IMR-90 (cell line): ENCODE measurements around the gene ARID4A. TPM values are rescaled to one million over a fixed set of nuclear protein-coding genes. Genes with fewer than 3 reads are reported as not detected.

Experiments
- ATAC-seq: fragments of 200-7000 bp; cut with Tn5 transposase; 2 replicates; pipeline ENCODE4 v1.9.1; 2020; ENCODE audit warnings: low read depth, mild to moderate bottlenecking, moderate library complexity
- BruUV-seq: library from RNA; stranded (reverse); fragments of 400-500 nt; replicated peaks from 2 replicates; lab custom pipeline; 2021; lab: Mats Ljungman, UMichigan
- CTCF ChIA-PET: fragments of 300-600 bp; formaldehyde crosslinking; extraction: SDS; loops from one replicate; lab custom pipeline; 2021; ENCODE audit warnings: antibody characterized with exemption; lab: Yijun Ruan, JAX
- POLR2A ChIA-PET: fragments of 300-600 bp; sonication (Branson Sonifier 250); formaldehyde crosslinking; loops from one replicate; lab custom pipeline; 2022; ENCODE audit warnings: antibody characterized with exemption; ENCODE audit not compliant: unreplicated experiment; lab: Charles Lee
- DNase-seq: peaks from one replicate; pipeline ENCODE4 v3.0.0; 2013
- H2AFZ ChIP-seq: replicated peaks from 2 replicates; pipeline ENCODE3; 2013; ENCODE audit warnings: low read length, mild to moderate bottlenecking; ENCODE audit not compliant: poor library complexity
- H2AK5ac ChIP-seq: 2 replicates; pipeline ENCODE4 v1.6.1; 2013; ENCODE audit warnings: low read depth, low read length, inconsistent platforms
- H2AK9ac ChIP-seq: replicated peaks from 2 replicates; pipeline ENCODE3; 2013; ENCODE audit warnings: mild to moderate bottlenecking, low read depth, low read length, moderate library complexity; ENCODE audit not compliant: poor library complexity
- H2BK120ac ChIP-seq: 2 replicates; pipeline ENCODE4 v1.6.1; 2013; ENCODE audit warnings: low read depth, low read length, inconsistent platforms
- H2BK15ac ChIP-seq: 3 replicates; pipeline ENCODE4 v1.6.1; 2013; ENCODE audit warnings: low read depth, low read length, inconsistent platforms
- H2BK20ac ChIP-seq: 2 replicates; pipeline ENCODE4 v1.6.1; 2013; ENCODE audit warnings: low read depth, mild to moderate bottlenecking, inconsistent platforms, low read length, moderate library complexity
- H2BK5ac ChIP-seq: 2 replicates; pipeline ENCODE4 v1.6.1; 2013; ENCODE audit warnings: mild to moderate bottlenecking, low read depth, low read length, inconsistent platforms; ENCODE audit not compliant: poor library complexity, severe bottlenecking
- H3K14ac ChIP-seq: replicated peaks from 2 replicates; pipeline ENCODE4 v1.6.1; 2013; ENCODE audit warnings: low read depth, low read length, inconsistent platforms
- H3K18ac ChIP-seq: 2 replicates; pipeline ENCODE4 v1.6.1; 2013; ENCODE audit warnings: low read depth, low read length, control low read depth
- H3K23ac ChIP-seq: 2 replicates; pipeline ENCODE4 v1.6.1; 2013; ENCODE audit warnings: low read depth, low read length, inconsistent platforms
- H3K27ac ChIP-seq: 2 replicates; pipeline ENCODE4 v1.5.1; 2013; ENCODE audit warnings: mild to moderate bottlenecking, control low read depth, low read length; ENCODE audit not compliant: insufficient read depth
- H3K27me3 ChIP-seq: 2 replicates; pipeline ENCODE4 v1.6.1; 2013; ENCODE audit warnings: low read length; ENCODE audit not compliant: control insufficient read depth, insufficient read depth
- H3K36me3 ChIP-seq: 2 replicates; pipeline ENCODE4 v1.6.1; 2013; ENCODE audit warnings: low read length, mixed read lengths; ENCODE audit not compliant: control insufficient read depth, insufficient read depth
- H3K4ac ChIP-seq: 2 replicates; pipeline ENCODE4 v1.6.1; 2013; ENCODE audit warnings: low read depth, low read length, inconsistent platforms
- H3K4me1 ChIP-seq: 2 replicates; pipeline ENCODE4 v1.6.1; 2013; ENCODE audit warnings: low read length, mixed read lengths; ENCODE audit not compliant: control insufficient read depth, insufficient read depth
- H3K4me2 ChIP-seq: 2 replicates; pipeline ENCODE4 v1.6.1; 2013; ENCODE audit warnings: low read depth, mild to moderate bottlenecking, control low read depth, low read length, moderate library complexity
- H3K4me3 ChIP-seq: 2 replicates; pipeline ENCODE4 v1.5.1; 2013; ENCODE audit warnings: low read depth, mild to moderate bottlenecking, control low read depth, low read length, moderate library complexity; ENCODE audit not compliant: insufficient read depth
- H3K56ac ChIP-seq: 2 replicates; pipeline ENCODE4 v1.6.1; 2013; ENCODE audit warnings: low read length, inconsistent platforms; ENCODE audit not compliant: insufficient read depth; ENCODE audit errors: extremely low read depth
- H3K79me1 ChIP-seq, 2 experiments: 2 replicates each; pipeline ENCODE4 v1.6.1; 2013; ENCODE audit warnings: low read length in 2 of 2, inconsistent platforms in 1 of 2, low read depth in 1 of 2
- H3K9ac ChIP-seq: 2 replicates; pipeline ENCODE4 v1.6.1; 2013; ENCODE audit warnings: low read depth, low read length, control low read depth
- H3K9me1 ChIP-seq: 2 replicates; pipeline ENCODE4 v1.6.1; 2013; ENCODE audit warnings: low read length, inconsistent platforms; ENCODE audit not compliant: insufficient read depth
- H3K9me3 ChIP-seq: 2 replicates; pipeline ENCODE4 v1.6.1; 2013; ENCODE audit warnings: low read length; ENCODE audit not compliant: control insufficient read depth, insufficient read depth
- H4K20me1 ChIP-seq: 2 replicates; pipeline ENCODE4 v1.6.1; 2013; ENCODE audit warnings: low read length, inconsistent platforms; ENCODE audit not compliant: insufficient read depth
- H4K5ac ChIP-seq: 2 replicates; pipeline ENCODE4 v1.6.1; 2013; ENCODE audit warnings: mild to moderate bottlenecking, low read depth, low read length, control low read depth
- H4K8ac ChIP-seq, 2 experiments: 2 replicates each; pipeline ENCODE4 v1.6.1; 2013; ENCODE audit warnings: low read depth in 2 of 2, low read length in 2 of 2, control low read depth in 1 of 2, inconsistent platforms in 1 of 2
- H4K91ac ChIP-seq: 2 replicates; pipeline ENCODE4 v1.6.1; 2013; ENCODE audit warnings: low read depth, low read length, inconsistent platforms; ENCODE audit not compliant: insufficient read depth
- BHLHE40 ChIP-seq: fragments of 150-350 bp; IDR thresholded peaks from 2 replicates; pipeline ENCODE4 v1.6.1; 2016; ENCODE audit warnings: mild to moderate bottlenecking, low read depth, low read length
- CHD1 ChIP-seq: IDR thresholded peaks from 2 replicates; pipeline ENCODE4 v1.6.1; 2012; ENCODE audit warnings: low read depth, low read length, improper control_type of control experiment
- FOS ChIP-seq: fragments of 150-350 bp; IDR thresholded peaks from 2 replicates; pipeline ENCODE4 v1.6.1; 2016; ENCODE audit warnings: low read depth, low read length
- MAFK ChIP-seq: IDR thresholded peaks from 2 replicates; pipeline ENCODE4 v1.6.1; 2012; ENCODE audit warnings: low read depth, low read length, improper control_type of control experiment
- MAZ ChIP-seq: IDR thresholded peaks from 2 replicates; pipeline ENCODE4 v1.6.1; 2012; ENCODE audit warnings: low read depth, mild to moderate bottlenecking, low read length, improper control_type of control experiment, moderate library complexity, borderline replicate concordance
- MXI1 ChIP-seq: IDR thresholded peaks from 2 replicates; pipeline ENCODE4 v1.6.1; 2012; ENCODE audit warnings: low read depth, mild to moderate bottlenecking, low read length, moderate library complexity, borderline replicate concordance
- NFE2L2 ChIP-seq: fragments of 150-350 bp; IDR thresholded peaks from 2 replicates; pipeline ENCODE4 v1.6.1; 2016; ENCODE audit warnings: low read depth, mild to moderate bottlenecking, low read length
- POLR2A ChIP-seq: IDR thresholded peaks from 2 replicates; pipeline ENCODE4 v1.6.1; 2012; ENCODE audit warnings: mild to moderate bottlenecking, low read depth, low read length
- RAD21 ChIP-seq: IDR thresholded peaks from 2 replicates; pipeline ENCODE4 v1.6.1; 2012; ENCODE audit warnings: low read length, improper control_type of control experiment
- RCOR1 ChIP-seq: IDR thresholded peaks from 2 replicates; pipeline ENCODE4 v1.6.1; 2012; ENCODE audit warnings: mild to moderate bottlenecking, low read length, improper control_type of control experiment; ENCODE audit not compliant: insufficient replicate concordance
- RFX5 ChIP-seq: IDR thresholded peaks from 2 replicates; pipeline ENCODE4 v1.8.0; 2012; ENCODE audit warnings: low read depth, mild to moderate bottlenecking, low read length, moderate library complexity
- SMC3 ChIP-seq: fragments of 150-350 bp; IDR thresholded peaks from 2 replicates; pipeline ENCODE4 v1.6.1; 2016; ENCODE audit warnings: low read depth, mild to moderate bottlenecking, antibody characterized with exemption, low read length, moderate library complexity
- WGBS, 2 experiments: methylation state at CpG; one replicate each; pipeline versions ENCODE4 v1.1.5 to v1.1.7; 2013; ENCODE audit warnings: missing lambda C conversion rate in 2 of 2; ENCODE audit not compliant: insufficient read length in 1 of 2; ENCODE audit errors: extremely low coverage in 2 of 2; 5-methylcytosine and 5-hydroxymethylcytosine counted together
- dilution Hi-C: fragments of 300-500 bp; cut with HindIII; formaldehyde crosslinking; loops from one replicate; pipeline ENCODE4 v1.14.3; 2018; ENCODE audit warnings: low sequenced_read_pairs; ENCODE audit not compliant: unreplicated experiment
- in situ Hi-C: fragments of 300-500 bp; cut with MboI; formaldehyde crosslinking; loops from 3 replicates; pipeline ENCODE4 v1.14.3; 2019; ENCODE audit warnings: low sequenced_read_pairs, inconsistent platforms, mixed read lengths
- intact Hi-C: fragments of 100-400 bp; cut with micrococcal nuclease; formaldehyde crosslinking; loops from 2 replicates; pipeline ENCODE4 v1.10.0; 2022
- polyA plus RNA-seq, 3 experiments: library from polyadenylated mRNA; depleted of rRNA; stranded (reverse); fragments of >200 nt; gene quantifications; 2 replicates each; pipeline ENCODE4 v1.2.3, GENCODE V29; 2012; ENCODE audit warnings: low replicate concordance in 1 of 3
- total RNA-seq: library from RNA; depleted of rRNA; stranded (reverse); fragments of >200 nt; gene quantifications from 2 replicates; pipeline ENCODE4 v1.2.3, GENCODE V29; 2012
- TF ChIP-seq, protein P1 (sequence below): fragments of 150-350 bp; IDR thresholded peaks from 2 replicates; pipeline ENCODE4 v1.6.1; 2017; ENCODE audit warnings: mild to moderate bottlenecking, antibody characterized with exemption, low read length, low read depth
- TF ChIP-seq, protein P2 (sequence below): fragments of 150-350 bp; IDR thresholded peaks from 2 replicates; pipeline ENCODE4 v1.6.1; 2016; ENCODE audit warnings: low read depth, mild to moderate bottlenecking, low read length, moderate library complexity, borderline replicate concordance

Gene ARID4A
- total and polyA plus RNA-seq, 2 of the 4 experiments (the other 2 are of a cell fraction): 3.3 to 3.8 TPM

- Histone ChIP-seq H2BK20ac (no peak overlapping the region), H3K4me3 (no peak overlapping the region)
- dilution Hi-C loops: no loop called here
Measured at GRCh38 chr14:58341152-58341748, 42.9 kb downstream of the ARID4A start.

More at GRCh38 chr14:58341152-58341748, 42.9 kb downstream of the ARID4A start:
- Histone ChIP-seq H3K4me2 (no peak overlapping the region), H3K14ac (no peak overlapping the region), H3K36me3 (peaks cover 15% of the 10 kb centered on the region), H3K27ac (no peak overlapping the region), H3K4me1 (no peaks in the 10 kb centered on the region), H2AK5ac (no peak overlapping the region), H3K9ac (no peak overlapping the region), H2BK5ac (no peak overlapping the region), H2AK9ac (no peak overlapping the region), H3K9me1 (no peaks in the 10 kb centered on the region), H3K4ac (no peak overlapping the region), H3K9me3 (no peaks in the 10 kb centered on the region), H4K8ac (no peak overlapping the region), H4K5ac (no peak overlapping the region), H3K18ac (no peak overlapping the region), H3K23ac (no peak overlapping the region), H3K56ac (no peak overlapping the region), H2AFZ (no peak overlapping the region), H2BK120ac (no peak overlapping the region), H4K91ac (no peak overlapping the region), H2BK15ac (no peak overlapping the region), H3K79me1 (peaks cover 0 to 3% of the 10 kb centered on the region in 2 experiments; a peak in 3 of 4 replicates), H3K27me3 (no peaks in the 10 kb centered on the region), H4K20me1 (no peaks in the 10 kb centered on the region)
- intact Hi-C loops: no loop called here
- peak; percentile 42 for ATAC-seq
- CTCF ChIA-PET: no interaction called here
- BruUV-seq: no TSS peak
- DNase-seq: no peak
- POLR2A ChIA-PET: no interaction called here
- in situ Hi-C loops: no loop called here
- 83% methylated on average over 3 of the region's 4 CpGs; no CpG with 5 or more reads in 1 of the 2 experiments for WGBS, 2 experiments
- no peak for TF ChIP-seq MXI1
- TF ChIP-seq MAFK: no peak
- TF ChIP-seq, protein P1, sequence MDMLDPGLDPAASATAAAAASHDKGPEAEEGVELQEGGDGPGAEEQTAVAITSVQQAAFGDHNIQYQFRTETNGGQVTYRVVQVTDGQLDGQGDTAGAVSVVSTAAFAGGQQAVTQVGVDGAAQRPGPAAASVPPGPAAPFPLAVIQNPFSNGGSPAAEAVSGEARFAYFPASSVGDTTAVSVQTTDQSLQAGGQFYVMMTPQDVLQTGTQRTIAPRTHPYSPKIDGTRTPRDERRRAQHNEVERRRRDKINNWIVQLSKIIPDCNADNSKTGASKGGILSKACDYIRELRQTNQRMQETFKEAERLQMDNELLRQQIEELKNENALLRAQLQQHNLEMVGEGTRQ: no peak
- TF ChIP-seq BHLHE40: no peak
- TF ChIP-seq NFE2L2: no peak
- TF ChIP-seq SMC3: no peak
- TF ChIP-seq, protein P2, sequence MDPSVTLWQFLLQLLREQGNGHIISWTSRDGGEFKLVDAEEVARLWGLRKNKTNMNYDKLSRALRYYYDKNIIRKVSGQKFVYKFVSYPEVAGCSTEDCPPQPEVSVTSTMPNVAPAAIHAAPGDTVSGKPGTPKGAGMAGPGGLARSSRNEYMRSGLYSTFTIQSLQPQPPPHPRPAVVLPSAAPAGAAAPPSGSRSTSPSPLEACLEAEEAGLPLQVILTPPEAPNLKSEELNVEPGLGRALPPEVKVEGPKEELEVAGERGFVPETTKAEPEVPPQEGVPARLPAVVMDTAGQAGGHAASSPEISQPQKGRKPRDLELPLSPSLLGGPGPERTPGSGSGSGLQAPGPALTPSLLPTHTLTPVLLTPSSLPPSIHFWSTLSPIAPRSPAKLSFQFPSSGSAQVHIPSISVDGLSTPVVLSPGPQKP: no peak
- no peak for TF ChIP-seq FOS
- no peak for TF ChIP-seq CHD1
- no peak for TF ChIP-seq MAZ
- no peak for TF ChIP-seq RFX5
- TF ChIP-seq POLR2A: no peak
- no peak for TF ChIP-seq RAD21
- TF ChIP-seq RCOR1: no peak
